Activated naive CD8-positive, alpha-beta T cell (primary cell): ENCODE measurements around the gene ESPN.
"Not testable (repeated sequence)": the region's sequence is repeated elsewhere in the genome, so short reads cannot be mapped to it uniquely, and the experiment has no call there.

Experiments
- H3K27ac Mint-ChIP-seq: one replicate; pipeline ENCODE4 v1.8.0; 2021; ENCODE audit warnings: mixed read lengths
- H3K27me3 Mint-ChIP-seq: one replicate; pipeline ENCODE4 v1.8.0; 2021; ENCODE audit warnings: mixed read lengths
- H3K36me3 Mint-ChIP-seq: one replicate; pipeline ENCODE4 v1.8.0; 2021; ENCODE audit warnings: mixed read lengths
- H3K4me1 Mint-ChIP-seq: one replicate; pipeline ENCODE4 v1.8.0; 2021; ENCODE audit warnings: low read depth, mixed read lengths
- H3K4me3 Mint-ChIP-seq: one replicate; pipeline ENCODE4 v1.8.0; 2021; ENCODE audit warnings: mild to moderate bottlenecking, mixed read lengths
- H3K9me3 Mint-ChIP-seq: one replicate; pipeline ENCODE4 v1.8.0; 2021; ENCODE audit warnings: low read depth, mixed read lengths

ESPN gene

DNA sequence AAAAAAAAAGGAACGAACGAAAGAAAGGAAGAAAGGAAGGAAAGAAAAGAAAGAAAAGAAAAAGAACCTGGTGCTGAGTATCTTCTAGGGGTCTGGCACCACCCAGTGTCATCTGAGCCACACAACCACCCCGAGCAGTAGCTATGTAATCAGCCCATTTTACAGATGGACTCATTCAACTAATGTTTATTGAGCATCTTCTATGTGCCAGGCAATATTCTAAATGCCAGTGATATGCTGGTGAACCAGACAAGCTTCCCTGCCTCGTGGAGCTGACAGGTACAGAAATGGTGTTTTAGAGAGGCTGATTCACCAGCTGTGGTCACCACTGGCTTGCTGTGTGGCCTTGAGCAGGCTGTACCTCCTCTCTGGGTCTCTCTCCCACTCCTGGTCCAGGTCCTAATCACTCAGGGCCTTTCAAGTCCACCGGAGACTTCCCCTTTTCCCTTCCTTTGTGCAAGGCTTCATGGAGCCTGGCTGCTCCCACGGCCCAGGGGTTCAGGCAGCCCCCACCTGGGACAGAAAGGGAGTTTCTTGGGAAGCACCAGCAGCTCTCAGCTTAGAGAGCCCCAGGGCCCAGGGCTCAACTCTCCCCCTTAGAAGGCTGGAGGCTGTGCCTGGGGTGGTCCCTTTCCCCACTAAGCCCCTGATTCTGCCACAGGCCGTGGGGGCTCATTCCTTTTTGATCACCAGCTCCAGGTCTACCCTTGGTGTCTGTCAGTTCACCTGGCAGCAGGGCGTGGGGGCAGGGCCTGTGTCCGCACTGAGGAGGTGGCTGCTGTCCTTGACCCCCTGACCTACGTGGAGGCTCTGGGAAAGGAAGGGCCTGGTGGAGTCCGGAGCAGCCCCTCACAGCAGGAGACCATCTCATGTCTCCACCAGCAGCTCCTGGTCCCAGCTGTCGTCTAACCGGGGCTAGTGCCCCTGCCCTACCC is 7.3 kb downstream of the ESPN start:
- H3K9me3 Mint-ChIP-seq, H3K4me1 Mint-ChIP-seq, H3K4me3 Mint-ChIP-seq, H3K27ac Mint-ChIP-seq, H3K27me3 Mint-ChIP-seq, H3K36me3 Mint-ChIP-seq: not testable (repeated sequence)

DNA sequence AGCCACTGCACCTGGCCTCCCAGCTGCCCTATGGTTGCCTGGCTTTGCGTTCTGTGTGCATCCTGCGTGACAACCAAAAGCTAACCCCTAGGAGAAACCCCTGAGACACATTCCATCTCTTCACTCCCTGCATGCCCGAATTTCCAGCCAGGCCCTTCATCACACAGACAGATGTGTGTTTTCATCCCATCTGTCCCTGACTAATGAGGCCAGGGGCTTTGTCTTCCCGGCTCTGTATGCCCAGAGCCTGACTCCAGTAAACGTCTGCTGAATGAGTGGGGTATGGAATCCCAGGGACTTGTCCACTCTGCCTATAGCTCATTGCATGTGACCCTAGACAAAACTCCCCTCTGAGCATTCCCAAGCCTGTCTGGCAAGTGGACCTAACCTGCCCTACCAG is 9.6 kb downstream of the ESPN start:
- H3K36me3 Mint-ChIP-seq, result no peaks in the 10 kb centered on the region
- H3K4me3 Mint-ChIP-seq, result no peak overlapping the region
- peaks cover 9% of the 10 kb centered on the region for H3K27me3 Mint-ChIP-seq
- H3K27ac Mint-ChIP-seq, result no peak overlapping the region
- H3K9me3 Mint-ChIP-seq, result no peaks in the 10 kb centered on the region
- H3K4me1 Mint-ChIP-seq, result peaks cover 6% of the 10 kb centered on the region

DNA sequence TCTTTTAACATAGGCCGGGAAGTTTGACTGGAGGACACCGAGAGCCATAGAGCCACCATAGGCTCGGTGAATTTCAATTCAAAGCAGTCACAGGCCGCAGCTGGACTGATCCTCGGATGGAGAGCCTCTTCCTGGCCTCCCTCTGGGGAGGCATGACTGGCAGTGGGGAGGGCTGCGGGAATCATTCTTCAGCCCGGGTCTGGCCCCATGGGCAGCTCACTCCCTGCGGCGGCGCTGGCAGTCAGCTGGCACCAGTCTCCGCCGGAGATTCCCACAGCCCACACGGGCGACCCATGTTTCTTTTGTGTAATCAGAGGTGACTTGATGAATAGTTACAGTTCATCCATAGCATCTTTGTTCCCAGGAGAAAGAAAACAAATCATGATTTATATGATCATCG is 10.6 kb downstream of the ESPN start:
- H3K27ac Mint-ChIP-seq, result no peak overlapping the region
- H3K36me3 Mint-ChIP-seq, result no peaks in the 10 kb centered on the region
- peaks cover 12% of the 10 kb centered on the region for H3K27me3 Mint-ChIP-seq
- no peaks in the 10 kb centered on the region for H3K9me3 Mint-ChIP-seq
- H3K4me1 Mint-ChIP-seq, result peaks cover 9% of the 10 kb centered on the region
- no peak overlapping the region for H3K4me3 Mint-ChIP-seq

DNA sequence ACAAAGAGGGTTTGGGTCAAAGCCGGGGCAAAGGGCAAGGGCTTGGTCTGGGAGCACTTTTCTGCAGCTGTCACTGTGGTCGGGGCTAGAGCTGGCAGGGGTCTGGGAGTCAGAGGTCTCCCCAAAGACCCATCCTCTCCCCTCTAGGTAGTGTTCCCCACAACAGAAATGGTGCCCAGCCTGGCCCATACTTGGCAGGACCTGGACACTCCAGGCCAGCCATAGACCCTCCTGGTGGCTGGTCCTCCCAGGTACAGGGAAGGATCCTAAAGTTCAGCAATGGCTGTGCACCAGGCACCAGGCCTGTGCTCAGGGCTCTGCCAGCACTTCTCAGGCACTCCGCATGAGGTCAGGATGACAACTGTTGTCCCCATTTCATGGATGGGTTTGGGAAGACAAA is 11.0 kb downstream of the ESPN start:
- peaks cover 10% of the 10 kb centered on the region for H3K27me3 Mint-ChIP-seq
- no peak overlapping the region for H3K4me3 Mint-ChIP-seq
- no peaks in the 10 kb centered on the region for H3K36me3 Mint-ChIP-seq
- peaks cover 9% of the 10 kb centered on the region for H3K4me1 Mint-ChIP-seq
- H3K27ac Mint-ChIP-seq, result no peak overlapping the region
- no peaks in the 10 kb centered on the region for H3K9me3 Mint-ChIP-seq

DNA sequence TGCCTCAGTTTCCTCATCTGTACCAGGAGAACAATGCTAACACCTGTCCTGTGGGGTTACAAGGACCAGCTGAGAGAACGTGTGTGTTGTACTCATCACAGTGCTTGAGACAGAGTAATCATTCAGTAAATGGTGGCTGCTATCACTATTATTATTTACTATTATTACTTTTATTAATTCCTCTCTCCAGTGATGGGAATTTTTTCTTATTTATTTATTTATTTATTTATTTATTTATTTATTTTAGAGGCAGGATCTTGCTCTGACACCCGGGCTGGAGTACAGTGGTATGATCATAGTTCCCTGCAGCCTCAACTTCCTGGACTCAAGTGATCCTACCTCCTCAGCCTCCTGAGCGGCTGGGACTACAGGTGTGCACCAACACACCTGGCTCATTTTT is 11.7 kb downstream of the ESPN start:
- H3K4me1 Mint-ChIP-seq, result peaks cover 11% of the 10 kb centered on the region
- H3K36me3 Mint-ChIP-seq, H3K9me3 Mint-ChIP-seq, H3K4me3 Mint-ChIP-seq, H3K27ac Mint-ChIP-seq: not testable (repeated sequence)
- H3K27me3 Mint-ChIP-seq, result peaks cover 10% of the 10 kb centered on the region

DNA sequence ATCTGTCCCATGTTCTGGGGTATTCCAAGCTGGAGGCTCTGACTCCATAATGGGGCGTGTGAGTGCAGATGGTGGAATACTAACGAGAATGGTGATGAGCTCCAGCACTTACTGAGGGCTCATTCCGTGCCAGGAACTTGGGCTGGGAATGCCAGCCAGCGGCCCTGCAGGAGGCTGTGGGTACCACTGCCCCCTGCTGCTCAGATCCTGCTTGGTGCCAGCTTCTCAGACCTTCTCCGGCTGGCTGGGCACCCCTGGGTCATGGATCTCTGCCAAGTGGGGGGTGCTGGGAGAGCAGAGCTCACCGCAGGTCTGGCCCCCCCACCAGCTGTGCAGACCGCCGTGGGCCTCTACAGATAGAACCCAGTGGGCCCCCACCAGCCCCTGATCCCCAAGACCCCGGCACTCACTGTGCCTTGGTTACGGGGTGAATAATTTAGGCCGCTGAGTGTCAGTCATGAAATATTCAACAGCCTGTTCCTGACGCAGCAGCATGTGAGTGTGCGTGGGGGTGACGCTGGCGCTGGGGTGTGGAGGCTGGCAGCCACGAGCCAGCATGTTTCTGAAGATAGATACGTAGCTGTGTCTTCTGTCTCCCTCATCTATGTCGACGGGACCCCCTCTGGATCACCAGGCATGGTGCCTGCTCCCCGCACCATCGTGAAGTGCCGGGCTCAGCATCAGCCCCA is 12.6 kb downstream of the ESPN start:
- H3K36me3 Mint-ChIP-seq, H3K27ac Mint-ChIP-seq, H3K9me3 Mint-ChIP-seq, H3K4me3 Mint-ChIP-seq: not testable (repeated sequence)
- peaks cover 10% of the 10 kb centered on the region for H3K27me3 Mint-ChIP-seq
- H3K4me1 Mint-ChIP-seq, result peaks cover 11% of the 10 kb centered on the region

DNA sequence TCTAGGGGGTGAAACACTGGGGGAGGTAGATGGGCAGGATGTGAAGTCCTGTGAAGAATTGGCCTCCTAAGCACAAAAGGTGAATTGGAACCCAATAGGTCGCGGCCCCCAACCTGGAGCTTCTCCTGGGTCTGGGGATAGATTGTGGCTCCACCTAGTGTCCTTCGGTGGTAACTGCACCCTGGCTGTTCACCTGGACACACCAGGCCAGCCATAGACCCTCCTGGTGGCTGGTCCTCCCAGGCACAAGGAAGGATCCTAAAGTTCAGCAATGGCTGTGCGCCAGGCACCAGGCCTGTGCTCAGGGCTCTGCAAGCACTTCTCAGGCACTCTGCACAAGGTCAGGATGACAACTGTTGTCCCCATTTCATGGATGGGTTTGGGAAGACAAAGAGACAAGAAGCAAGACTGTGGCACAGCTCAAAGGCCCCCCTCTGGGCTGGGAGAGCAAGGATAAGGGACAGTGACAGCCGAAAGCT is 13.5 kb downstream of the ESPN start:
- H3K9me3 Mint-ChIP-seq, result no peaks in the 10 kb centered on the region
- H3K4me3 Mint-ChIP-seq, result no peak overlapping the region
- peaks cover 11% of the 10 kb centered on the region for H3K4me1 Mint-ChIP-seq
- H3K27ac Mint-ChIP-seq, result no peak overlapping the region
- H3K36me3 Mint-ChIP-seq, result no peaks in the 10 kb centered on the region
- H3K27me3 Mint-ChIP-seq, result peaks cover 10% of the 10 kb centered on the region

DNA sequence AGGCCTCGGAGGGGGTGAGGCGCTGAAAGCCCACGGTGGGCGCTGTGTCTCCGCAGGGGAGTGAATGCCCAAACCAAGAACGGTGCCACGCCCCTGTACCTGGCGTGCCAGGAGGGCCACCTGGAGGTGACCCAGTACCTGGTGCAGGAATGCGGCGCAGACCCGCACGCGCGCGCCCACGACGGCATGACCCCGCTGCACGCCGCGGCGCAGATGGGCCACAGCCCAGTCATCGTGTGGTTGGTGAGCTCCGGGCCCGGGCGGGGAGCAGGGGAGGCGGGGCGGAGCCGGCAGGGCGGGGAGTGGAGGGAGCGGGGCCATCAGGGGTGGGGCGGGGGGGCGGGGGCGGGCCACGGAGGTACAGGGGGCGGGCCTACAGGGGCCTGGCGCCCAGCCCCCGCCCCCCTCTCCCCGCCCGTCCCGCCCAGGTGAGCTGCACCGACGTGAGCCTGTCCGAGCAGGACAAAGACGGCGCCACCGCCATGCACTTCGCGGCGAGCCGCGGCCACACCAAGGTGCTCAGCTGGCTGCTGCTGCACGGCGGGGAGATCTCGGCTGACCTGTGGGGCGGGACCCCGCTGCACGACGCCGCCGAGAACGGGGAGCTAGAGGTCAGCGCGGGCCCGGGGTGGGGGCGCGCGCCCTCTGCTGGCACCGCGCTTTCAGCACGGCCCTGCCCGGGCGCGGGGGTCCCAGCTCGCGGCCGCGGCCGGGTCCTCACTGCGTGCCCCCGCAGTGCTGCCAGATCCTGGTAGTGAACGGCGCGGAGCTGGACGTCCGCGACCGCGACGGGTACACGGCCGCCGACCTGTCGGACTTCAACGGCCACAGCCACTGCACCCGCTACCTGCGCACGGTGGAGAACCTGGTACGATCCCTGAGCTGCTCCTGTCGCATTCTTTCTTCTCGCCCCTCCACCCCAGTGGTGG is 15.9 kb downstream of the ESPN start:
- Mint-ChIP-seq H3K4me3 (peak overlapping the region; percentile 46), H3K36me3 (no peaks in the 10 kb centered on the region), H3K4me1 (peaks cover 15% of the 10 kb centered on the region), H3K27ac (no peak overlapping the region), H3K27me3 (peaks cover 13% of the 10 kb centered on the region), H3K9me3 (no peaks in the 10 kb centered on the region)

DNA sequence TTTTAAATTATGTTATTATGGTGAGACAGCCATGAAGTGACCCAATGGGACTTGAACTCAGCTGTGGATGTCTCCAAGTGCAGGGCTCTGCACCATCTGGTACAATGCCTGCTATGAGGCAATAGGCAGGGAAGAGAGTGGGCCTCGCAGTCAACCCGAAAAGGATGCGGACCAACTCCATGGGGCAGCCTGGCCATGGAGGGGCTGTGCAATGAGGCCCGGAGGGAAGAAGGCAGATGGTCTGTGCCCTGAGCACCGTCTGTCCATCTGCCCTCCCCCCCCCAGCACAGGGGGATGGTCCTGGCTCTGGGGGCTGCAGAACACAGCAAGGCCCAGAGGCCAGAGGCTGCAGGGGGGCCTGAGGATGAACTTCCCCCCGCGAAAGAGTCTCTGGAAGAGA is 17.0 kb downstream of the ESPN start:
- Mint-ChIP-seq H3K4me3 (no peak overlapping the region), H3K27ac (no peak overlapping the region), H3K9me3 (no peaks in the 10 kb centered on the region), H3K36me3 (no peaks in the 10 kb centered on the region), H3K4me1 (peaks cover 15% of the 10 kb centered on the region), H3K27me3 (peaks cover 18% of the 10 kb centered on the region)

DNA sequence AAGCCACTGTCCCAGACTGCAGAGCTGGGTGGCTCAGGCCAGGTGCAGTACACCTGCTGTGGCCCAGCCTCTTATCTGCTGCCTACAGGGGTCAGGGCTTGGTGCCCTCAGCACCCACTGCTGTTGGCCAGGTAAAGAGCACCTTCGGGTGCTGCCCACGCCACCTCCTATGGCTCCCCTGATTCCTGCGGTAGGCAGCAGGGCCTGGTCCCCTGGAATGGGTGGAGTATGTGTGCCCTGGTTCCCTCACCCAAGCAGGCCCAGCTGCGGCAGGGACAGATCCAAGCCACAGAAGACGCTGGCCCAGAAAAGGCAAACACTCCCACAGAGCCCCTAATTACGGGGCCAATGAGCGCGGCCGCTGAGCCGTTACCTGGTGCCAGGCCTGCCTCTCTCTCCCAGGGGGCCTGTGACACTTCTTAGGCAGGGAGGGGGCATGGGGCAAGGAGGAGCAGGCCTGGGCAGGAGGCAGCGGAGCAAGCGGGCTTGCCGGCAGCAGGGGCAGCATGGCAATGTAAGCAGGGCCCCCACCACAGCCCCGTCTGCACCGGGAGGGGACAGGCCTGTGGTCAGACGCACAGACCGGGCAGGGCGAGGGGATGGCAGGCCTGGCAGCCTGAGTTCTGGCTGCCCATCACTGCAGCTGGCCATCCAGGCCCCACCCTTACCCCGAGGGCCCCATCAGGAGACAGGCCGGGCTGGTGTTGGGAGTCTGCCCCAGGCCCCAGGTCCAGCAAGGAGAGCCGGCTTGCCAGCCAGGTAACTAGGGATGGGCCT is 19.0 kb downstream of the ESPN start:
- no peak overlapping the region for H3K27ac Mint-ChIP-seq
- no peak overlapping the region for H3K4me3 Mint-ChIP-seq
- H3K4me1 Mint-ChIP-seq, result peaks cover 10% of the 10 kb centered on the region
- H3K36me3 Mint-ChIP-seq, result no peaks in the 10 kb centered on the region
- no peaks in the 10 kb centered on the region for H3K9me3 Mint-ChIP-seq
- H3K27me3 Mint-ChIP-seq, result peaks cover 13% of the 10 kb centered on the region

DNA sequence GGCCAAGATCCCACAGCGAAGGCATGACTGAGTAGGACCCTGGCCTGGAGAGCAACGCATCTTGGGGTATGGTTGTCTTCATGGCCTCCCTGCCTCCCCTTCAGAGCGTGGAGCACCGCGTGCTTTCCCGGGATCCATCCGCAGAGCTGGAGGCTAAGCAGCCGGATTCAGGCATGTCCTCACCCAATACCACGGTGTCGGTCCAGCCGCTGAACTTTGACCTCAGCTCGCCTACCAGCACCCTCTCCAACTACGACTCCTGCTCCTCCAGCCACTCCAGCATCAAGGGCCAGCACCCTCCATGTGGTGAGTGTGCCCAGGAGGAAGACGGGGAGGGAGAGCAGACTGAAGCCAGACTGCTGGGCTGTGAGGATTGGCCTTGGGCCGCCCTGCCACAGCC is 19.8 kb downstream of the ESPN start:
- Mint-ChIP-seq H3K4me3 (no peak overlapping the region), H3K36me3 (no peaks in the 10 kb centered on the region), H3K27me3 (peaks cover 14% of the 10 kb centered on the region), H3K9me3 (no peaks in the 10 kb centered on the region), H3K4me1 (peaks cover 11% of the 10 kb centered on the region), H3K27ac (no peak overlapping the region)

DNA sequence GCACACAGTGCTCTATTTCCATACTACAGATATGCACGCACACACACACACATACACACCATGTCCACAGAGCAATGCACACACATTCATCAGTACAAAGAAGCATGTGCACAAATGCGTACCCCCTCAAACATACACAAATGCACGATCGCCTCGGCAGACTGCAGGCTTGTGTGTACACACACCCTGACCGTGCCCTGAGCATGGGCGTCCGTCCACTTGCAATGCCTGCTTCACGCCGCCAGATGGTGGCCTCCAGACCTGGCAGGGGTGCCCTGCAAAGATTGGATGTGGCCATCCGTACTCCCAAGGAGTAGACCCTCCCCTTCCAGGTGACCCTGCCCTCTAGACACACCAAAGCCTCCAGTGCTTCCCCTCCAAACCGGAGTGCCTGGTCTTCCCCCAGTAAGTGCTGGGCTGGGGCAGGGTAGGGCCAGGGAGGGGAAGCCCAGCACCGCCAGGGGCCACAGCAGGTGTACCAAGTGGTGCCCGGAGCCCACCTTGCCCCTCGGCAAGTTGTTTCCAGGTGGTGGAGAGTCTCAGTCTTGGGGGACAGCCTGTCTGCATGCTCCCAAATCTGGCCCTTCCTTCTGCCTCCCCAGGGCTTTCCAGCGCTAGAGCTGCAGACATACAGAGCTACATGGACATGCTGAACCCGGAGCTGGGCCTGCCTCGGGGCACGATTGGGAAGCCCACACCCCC is 20.6 kb downstream of the ESPN start:
- peaks cover 13% of the 10 kb centered on the region for H3K4me1 Mint-ChIP-seq
- H3K9me3 Mint-ChIP-seq, result no peaks in the 10 kb centered on the region
- peaks cover 17% of the 10 kb centered on the region for H3K27me3 Mint-ChIP-seq
- H3K36me3 Mint-ChIP-seq, result no peaks in the 10 kb centered on the region
- no peak overlapping the region for H3K27ac Mint-ChIP-seq
- H3K4me3 Mint-ChIP-seq, result no peak overlapping the region

DNA sequence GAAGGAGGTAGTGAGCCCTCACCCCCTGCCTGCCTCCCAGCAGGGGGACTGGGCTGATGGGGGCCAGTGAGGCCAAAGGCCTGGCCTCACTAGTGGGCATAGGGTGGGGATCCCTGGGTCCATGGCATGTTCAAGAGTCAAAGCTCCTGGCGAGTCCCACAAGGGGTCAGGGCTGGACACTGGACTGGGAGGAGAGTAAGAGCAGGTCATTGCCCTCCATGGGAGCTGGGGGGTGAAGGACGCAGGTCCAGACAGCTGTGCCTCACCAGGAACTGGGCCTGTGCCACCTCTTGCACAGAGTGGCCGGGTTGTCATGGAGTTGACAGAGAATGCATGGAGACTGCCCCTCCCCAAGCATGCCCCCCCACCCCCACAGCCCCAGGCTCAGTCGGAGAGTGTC is 21.4 kb downstream of the ESPN start:
- not testable (repeated sequence) for H3K4me3 Mint-ChIP-seq, H3K36me3 Mint-ChIP-seq, H3K9me3 Mint-ChIP-seq, H3K27ac Mint-ChIP-seq
- peaks cover 13% of the 10 kb centered on the region for H3K4me1 Mint-ChIP-seq
- peaks cover 19% of the 10 kb centered on the region for H3K27me3 Mint-ChIP-seq

DNA sequence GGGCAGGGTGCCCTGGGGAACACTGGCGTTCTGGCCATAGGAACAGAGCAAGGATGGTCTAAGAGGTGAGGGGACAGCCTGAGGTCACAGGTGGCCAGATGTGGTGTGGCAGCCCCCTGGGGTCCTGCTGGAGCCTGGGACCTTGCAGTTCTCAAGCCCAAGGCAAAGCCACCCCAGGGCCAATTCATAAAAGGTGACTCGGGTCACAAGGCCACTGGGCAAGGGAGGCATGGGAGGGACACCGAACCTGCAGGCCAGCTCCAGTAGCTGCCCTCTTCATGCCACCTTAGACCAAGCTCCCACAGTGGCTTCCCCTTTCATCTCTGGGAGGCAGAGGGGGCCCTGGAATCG is 22.1 kb downstream of the ESPN start:
- Mint-ChIP-seq H3K27me3 (peaks cover 19% of the 10 kb centered on the region), H3K9me3 (no peaks in the 10 kb centered on the region), H3K36me3 (no peaks in the 10 kb centered on the region), H3K27ac (no peak overlapping the region), H3K4me1 (peaks cover 11% of the 10 kb centered on the region), H3K4me3 (no peak overlapping the region)
